ENCODE measurements around the gene AP3D1.

AP3D1 gene

DNA sequence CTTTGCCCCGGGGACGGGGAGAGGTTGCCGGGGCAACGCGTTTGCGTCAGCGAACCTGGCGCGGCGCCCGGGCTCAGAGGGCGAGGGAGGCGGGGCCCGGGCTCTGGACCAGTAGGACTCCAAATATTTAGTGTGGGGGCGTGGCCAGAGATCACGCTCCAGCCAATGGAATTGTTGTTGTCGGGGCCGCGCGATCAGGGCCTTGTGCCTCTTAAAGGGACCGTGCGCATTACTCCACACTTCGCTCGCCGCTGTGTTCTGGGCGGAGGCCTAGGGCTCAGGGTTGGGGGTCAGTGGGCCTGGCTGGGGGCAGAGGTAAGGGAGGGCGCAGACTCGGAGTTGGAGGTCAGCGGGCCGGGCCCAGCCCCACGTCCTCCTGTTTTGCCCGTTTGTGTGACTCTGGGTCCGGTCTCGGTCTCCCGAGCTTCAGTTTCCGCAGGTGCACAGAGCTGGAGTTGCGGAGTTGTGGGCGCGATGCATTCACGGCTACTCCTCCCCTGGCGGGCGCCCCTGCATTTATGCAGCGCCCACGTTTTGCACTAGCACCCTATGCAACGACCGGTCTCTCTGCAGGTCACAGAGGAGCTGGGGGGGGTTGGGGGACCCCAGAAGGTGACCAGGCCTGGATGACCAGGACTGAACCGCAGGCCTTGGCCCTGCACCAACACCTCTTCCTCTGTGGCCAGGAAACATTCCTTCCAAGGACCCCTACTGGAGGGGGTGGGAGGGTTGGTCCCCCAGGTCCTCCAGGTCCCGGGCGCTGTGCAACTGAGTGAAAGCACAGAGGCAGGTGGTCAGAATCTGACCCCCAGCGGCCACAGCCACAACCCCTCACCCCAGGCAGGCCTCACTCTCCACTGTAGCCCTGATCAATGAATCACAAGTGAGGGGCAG lies 89.6 kb downstream of the AP3D1 start:
- peak; percentile 99 for DNase-seq (ENCODE audit: low read depth)

DNA sequence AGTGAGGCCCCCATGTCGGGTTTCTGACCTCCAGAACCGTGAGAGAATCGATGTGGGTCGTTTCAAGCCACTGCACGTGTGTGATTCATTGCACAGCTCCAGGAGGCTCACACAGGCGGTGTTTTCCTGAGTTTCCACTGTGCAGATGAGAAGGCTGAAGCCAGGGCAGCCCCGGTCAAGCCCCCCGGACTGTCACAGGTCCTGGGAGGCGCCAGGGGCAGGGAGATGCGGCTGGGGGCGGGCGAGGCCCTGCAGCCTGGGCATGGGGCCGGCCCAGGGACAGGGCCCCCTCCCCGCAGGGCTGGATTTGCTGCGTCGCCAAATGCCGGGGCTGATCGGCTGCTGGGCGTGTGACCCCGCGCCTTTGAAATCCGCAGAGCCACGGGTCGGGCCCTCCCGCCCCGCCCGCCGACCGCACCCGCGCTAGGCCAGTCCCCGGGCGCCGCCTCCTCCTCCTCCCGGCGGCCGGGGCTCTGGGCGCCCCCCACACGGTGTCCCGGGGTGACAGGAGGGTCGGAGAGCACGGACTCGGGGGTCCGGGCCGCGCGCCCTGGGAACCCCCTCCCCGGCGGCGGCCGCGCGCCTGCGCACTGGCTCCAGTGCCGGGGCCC lies 90.4 kb downstream of the AP3D1 start:
- peak; percentile 82 for DNase-seq (ENCODE audit: low read depth)

DNA sequence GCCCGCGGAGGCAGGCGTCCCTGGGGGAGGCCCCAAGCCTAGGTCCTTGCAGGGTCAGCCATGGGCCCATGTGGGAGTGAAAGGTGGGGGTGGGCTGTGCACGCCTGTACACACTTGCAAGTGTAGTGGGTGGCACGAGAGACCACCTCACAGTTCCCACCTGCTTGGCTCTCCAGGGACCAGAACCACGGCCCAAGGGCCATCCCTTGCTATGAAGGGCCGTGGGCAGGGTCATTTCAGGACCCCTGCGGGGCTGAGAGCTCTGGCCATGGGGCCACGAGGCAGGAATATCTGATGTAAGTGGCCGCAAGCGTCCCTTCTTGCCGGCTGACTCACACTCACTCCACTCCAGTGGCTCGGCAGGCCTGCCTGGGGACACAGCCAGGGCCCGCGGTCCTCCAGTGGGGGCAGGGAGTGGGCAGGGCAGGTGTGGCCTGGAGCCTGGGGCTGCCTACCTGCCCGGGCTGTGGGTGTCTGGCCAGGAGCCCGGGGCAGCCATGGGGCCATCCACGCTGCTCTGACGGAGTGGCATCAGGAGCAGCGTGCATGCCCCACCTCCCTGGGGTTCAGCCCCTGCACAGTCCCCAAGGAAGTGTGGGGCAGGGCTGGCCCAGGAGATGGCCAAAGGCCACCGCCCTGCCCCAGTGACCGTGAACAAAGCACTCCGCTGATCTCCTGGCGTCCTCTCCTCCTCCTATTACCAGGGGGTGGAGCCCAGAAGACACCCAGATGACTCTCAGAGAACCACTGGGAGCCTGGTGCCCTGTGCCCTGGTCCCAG lies 91.8 kb downstream of the AP3D1 start:
- peak; percentile 72 for DNase-seq (ENCODE audit: low read depth)

DNA sequence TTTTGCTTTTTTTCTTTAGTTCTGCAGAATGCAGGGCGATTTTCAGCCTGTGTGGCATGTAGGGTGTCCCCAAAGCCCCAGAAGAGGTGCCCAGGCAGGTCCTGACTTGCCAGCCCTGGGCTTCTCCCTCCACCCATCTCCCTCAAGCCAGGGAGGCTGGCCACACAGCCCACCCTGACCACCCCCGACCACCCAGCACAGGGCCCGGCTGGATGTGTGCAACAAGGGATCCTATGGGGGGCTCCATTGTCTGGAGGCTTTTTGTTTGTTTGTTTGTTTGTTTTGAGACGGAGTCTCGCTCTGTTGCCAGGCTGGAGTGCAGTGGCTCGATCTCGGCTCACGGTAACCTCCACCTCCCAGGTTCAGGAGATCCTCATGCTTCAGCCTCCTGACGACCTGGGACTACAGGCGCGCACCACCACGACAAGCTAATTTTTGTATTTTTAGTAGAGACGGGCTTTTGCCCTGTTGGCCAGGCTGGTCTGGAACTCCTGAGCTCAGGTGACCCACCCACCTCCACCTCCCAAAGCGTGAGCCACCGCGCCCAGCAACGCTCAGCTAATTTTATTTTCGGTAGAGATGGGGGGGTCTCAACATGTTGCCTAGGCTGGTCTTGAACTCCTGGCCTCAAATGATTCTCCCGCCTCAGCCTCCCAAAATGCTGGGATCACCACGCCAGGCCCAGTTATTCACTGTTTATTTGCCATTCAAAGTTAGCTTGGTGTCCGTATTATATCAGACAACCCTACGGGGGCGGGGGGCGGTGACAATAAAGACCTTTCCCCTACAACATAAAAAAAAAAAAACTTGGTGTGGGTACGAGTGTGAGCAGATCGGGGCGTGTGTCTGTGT lies 92.6 kb downstream of the AP3D1 start:
- DNase-seq (ENCODE audit: low read depth): no peak

DNA sequence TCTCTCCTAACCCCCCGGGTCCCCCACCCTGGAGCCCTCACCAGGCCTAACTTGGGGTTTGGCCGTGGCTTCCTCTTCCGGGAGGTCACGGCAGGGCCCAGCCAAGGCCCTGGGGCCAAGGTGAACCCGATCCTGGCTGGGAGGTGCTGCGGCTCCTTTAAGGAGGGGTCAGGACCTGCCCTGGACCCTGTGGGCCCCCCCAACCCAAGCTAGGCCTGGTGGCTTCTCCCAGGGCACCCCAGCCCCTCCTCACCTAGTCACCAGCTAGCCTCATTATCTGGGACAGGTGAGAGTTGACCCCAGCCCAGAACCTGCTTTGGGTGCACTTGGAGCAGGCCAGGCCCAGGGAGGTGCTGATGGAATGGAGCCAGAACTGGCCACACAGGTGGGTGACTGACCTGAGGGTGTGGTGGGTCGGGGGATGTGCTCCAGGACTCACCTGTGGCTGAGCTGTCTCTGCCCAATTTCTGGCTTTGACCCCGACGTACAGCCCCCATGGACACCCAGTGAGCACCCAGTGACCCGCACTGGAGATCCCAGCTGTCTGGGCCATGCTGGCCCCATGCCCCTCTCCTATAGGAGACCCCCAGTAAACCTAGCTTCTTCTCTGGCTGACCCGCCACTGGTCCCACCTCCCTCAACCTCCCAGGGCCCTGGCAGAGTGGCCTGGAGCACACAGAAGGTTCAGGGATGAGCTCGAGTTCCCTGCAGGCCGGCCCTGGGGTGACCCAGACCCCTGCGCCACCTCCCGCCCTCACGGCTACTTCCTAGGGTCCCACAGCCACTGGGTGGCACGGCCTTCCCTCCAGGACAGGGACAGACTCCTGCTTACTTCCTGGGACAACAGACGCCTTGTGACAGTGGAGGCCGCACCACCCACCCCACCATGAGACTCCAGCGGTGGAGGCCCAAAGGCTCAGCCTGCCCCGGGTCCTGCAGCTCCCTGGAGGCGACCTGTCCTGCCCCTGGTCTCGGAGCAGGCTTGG lies 93.6 kb downstream of the AP3D1 start:
- no peak for DNase-seq (ENCODE audit: low read depth)

DNA sequence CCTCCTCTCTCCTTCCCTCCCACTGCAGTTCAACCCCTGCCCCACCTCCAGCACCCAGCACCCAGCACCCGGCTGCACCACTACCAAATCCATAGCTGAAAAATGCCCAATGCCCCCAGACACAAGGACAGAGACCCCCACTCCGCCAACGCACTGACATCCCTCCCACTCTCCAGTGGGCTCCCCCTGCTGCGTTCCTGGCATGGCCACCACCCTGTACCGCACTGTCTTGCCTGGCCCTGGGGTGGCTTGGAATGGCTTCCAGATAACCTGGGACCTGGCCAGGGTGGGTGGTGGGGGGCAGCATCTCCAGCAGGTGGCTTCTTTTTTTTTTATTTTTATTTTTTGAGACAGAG lies 94.6 kb downstream of the AP3D1 start:
- no peak for DNase-seq (ENCODE audit: low read depth)

DNA sequence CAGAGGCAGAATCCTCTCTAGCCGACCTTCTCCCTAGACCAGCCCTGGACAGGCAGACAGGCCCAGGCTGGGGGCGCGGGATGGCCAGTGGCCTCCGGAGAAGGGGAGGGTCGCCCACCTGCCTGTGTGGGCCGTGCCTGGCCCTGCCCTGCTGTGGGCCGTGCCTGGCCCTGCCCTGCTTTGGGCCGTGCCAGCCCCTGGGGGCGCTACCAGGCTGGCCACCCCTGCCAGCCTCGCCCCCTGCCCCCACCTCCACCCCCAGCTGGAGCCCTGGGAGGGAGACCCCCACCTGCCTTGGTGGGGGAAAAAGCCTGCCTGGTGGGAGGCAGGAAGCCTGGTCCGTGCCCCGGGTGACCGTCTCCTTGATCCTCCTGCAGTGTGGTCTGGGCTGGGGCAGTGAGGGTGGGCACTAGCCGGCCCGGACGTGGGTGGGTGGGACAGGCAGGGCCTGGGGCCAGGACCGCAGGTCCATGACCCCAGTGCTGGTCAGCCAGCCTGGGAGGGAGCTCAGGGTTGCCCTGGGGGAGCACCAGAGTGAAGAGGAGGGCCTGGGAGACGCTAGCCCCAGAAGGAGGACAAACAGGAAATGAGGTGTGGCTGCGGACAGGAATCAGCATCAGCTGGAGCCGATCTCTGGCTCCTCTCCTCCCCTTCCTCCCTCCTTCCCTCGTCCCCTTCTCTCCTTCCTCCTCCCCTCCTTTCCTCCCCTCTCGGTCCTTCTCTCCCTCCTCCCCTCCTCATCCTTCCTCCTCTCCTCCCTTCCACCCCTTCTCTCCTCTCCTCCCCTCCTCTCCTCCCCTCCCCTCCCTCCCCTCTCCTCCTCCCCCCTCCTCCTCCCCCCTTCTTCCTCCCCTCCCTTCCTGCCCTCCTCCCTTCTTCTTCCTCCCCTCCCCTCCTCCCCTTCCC lies 95.2 kb downstream of the AP3D1 start:
- peak; percentile 73 for DNase-seq (ENCODE audit: low read depth)

DNA sequence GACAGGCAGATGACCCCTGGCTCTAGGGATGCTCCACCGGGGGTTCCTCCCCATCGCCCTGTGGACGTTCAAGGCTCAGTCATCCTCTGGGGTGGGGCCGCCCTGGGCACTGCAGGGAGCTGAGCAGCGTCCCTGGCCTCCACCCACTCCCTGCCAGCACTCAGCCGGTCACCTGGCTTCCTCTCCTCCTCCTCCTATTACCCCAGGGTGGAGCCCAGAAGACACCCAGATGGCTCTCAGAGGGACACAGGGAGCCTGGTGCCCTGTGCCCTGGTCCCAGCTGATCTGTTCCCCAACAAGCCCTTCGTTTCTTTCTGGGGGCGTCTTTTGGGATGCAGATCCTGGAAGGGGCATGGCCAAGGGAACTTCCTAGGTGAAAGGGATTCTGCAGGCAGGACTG lies 96.6 kb downstream of the AP3D1 start:
- DNase-seq (ENCODE audit: low read depth): no peak

DNA sequence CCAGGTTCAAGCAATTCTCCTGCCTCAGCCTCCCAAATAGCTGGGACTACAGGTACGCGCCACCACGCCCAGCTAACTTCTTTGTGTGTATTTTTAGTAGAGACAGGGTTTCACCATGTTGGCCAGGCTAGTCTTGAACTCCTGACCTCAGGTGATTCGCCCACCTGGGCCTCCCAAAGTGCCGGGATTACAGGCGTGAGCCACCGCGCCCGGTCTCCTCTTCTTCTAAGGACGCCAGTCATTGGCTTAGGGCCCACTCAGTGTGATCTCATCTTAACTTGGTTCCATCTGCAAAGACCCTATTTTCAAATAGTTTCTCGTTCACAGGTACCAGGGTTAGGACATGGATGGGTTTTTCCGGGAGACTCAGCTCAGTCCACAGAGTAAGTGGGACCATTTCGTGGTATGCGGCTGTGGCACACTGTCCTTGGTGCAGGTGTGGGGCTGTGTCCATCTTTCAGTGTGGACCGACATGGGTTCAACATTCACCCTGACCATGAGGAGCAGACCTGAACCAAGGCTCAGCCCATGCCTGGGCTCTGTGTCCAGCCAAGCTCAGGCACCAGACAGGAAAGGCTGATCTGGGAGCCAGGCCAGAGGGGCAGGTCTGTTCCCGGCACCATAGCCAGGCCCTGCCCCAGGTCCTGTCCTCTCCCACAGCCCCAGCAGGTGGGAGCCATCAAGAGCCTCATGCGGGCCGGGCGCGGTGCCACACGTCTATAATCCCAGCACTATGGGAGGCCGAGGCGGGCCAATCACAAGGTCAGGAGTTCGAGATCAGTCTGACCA lies 97.6 kb downstream of the AP3D1 start:
- no peak for DNase-seq (ENCODE audit: low read depth)

- no peak for DNase-seq (ENCODE audit: low read depth)
Measured at GRCh38 chr19:2051773-2052704, 99.3 kb downstream of the AP3D1 start.

GRCh38 chr19:2050991-2051772 lies 100.2 kb downstream of the AP3D1 start, which contains the start of gene MKNK2:
Gene MKNK2, minus strand, starts transcription at chr19:2051244. Its CDS starts 393 bp downstream, at chr19:2050851.
- DNase-seq (ENCODE audit: low read depth): peak; percentile 91
